Stomach (tissue), 9 donors: ENCODE data around the gene SLC22A12. TPM values are rescaled to one million over a fixed set of nuclear protein-coding genes. Genes with fewer than 3 reads are reported as not detected.

Experiments
- DNase-seq, 2 donors: peaks; one replicate each; pipeline versions ENCODE4 v3.0.0 to v3.0.0-alpha.2; 2013 to 2019
- H3K27ac ChIP-seq, 5 donors: fragments of 200-600 bp in 4 of 5; sonication (generic) in 4 of 5; one replicate each; pipeline ENCODE4 v1.5.1; 2013 to 2019; ENCODE audit warnings: mild to moderate bottlenecking in 1 of 5, moderate library complexity in 1 of 5
- H3K27me3 ChIP-seq, 3 donors: fragments of 200-600 bp; sonication (generic); one replicate each; pipeline ENCODE4 v1.5.1; 2017 to 2019; ENCODE audit warnings: mixed run types in 1 of 3
- H3K36me3 ChIP-seq, 4 donors: fragments of 200-600 bp; sonication (generic); 1 replicate in 3 of 4; 2 replicates in 1 of 4; pipeline ENCODE4 v1.5.1; 2016 to 2019
- H3K4me1 ChIP-seq, 4 donors: fragments of 200-600 bp; sonication (generic); one replicate each; pipeline ENCODE4 v1.5.1; 2016 to 2019
- H3K4me3 ChIP-seq, 4 donors: fragments of 200-600 bp; sonication (generic) in 3 of 4; one replicate each; pipeline ENCODE4 v1.5.1; 2016 to 2019; ENCODE audit warnings: mild to moderate bottlenecking in 1 of 4
- H3K9me3 ChIP-seq, 4 donors: fragments of 200-600 bp; sonication (generic); one replicate each; pipeline ENCODE4 v1.5.1; 2016 to 2019
- CTCF ChIP-seq, 7 experiments: fragments of 450-650 bp in 4 of 7; fragments of 200-600 bp in 3 of 7; sonication (generic) in 3 of 7; IDR thresholded peaks; one replicate each; pipeline ENCODE4 v1.5.1; 2016 to 2019; ENCODE audit warnings: antibody characterized with exemption in 7 of 7, control low read depth in 2 of 7, mild to moderate bottlenecking in 1 of 7
- EP300 ChIP-seq: sonication (generic); formaldehyde crosslinking; IDR thresholded peaks from one replicate; pipeline ENCODE4 v1.6.1; 2017; ENCODE audit warnings: antibody characterized with exemption
- POLR2A ChIP-seq, 4 donors: fragments of 450-650 bp; IDR thresholded peaks; one replicate each; pipeline ENCODE4 v1.6.1; 2016; ENCODE audit warnings: antibody characterized with exemption in 4 of 4, control low read depth in 2 of 4, mild to moderate bottlenecking in 1 of 4, moderate library complexity in 1 of 4
- POLR2AphosphoS5 ChIP-seq, 3 donors: sonication (generic); formaldehyde crosslinking; IDR thresholded peaks; one replicate each; pipeline ENCODE4 v1.6.1; 2016; ENCODE audit warnings: antibody characterized with exemption in 3 of 3
- whole genome bisulfite sequencing, 5 donors: extraction: QIAGEN DNeasy Blood & Tissue Kit in 3 of 5; methylation state at CpG; one replicate each; pipeline versions ENCODE4 v1.1.5 to v1.1.7; 2013 to 2018; 5-methylcytosine and 5-hydroxymethylcytosine counted together
- intact Hi-C: fragments of 100-400 bp; cut with DNase I; formaldehyde crosslinking; loops from one replicate; pipeline ENCODE4 v1.15.1; 2023; ENCODE audit warnings: low total_unique reads
- polyA plus RNA-seq, 3 donors: library from polyadenylated mRNA; stranded (reverse); fragments of 200-250 nt; gene quantifications; one replicate each; pipeline ENCODE4 v1.2.3, GENCODE V29; 2013
- total RNA-seq, 5 donors: library from RNA; depleted of rRNA; stranded (reverse); fragments of >200 nt; gene quantifications; one replicate each; pipeline versions ENCODE4 v1.1.0 to v1.2.3, GENCODE V29; 2014 to 2016
- donor health status: healthy with polysubstance abuse.
- donor health status: Bipolar disorder and iron deficiency.
- donor health status: healthy.

The SLC22A12 gene
- total and polyA plus RNA-seq, 8 donors, result not detected

GRCh38 chr11:64561984-64562722 is 28.9 kb upstream of the SLC22A12 start:
- no peak overlapping the region for H3K4me3 ChIP-seq
- no peaks in the 10 kb centered on the region for H3K9me3 ChIP-seq
- intact Hi-C loops, result no loop called here
- H3K4me1 ChIP-seq, result peaks cover 0 to 9% (median 0%) of the 10 kb centered on the region in 4 donors
- H3K27ac ChIP-seq, result no peak overlapping the region
- no peaks in the 10 kb centered on the region for H3K36me3 ChIP-seq
- WGBS, 5 donors, result 86 to 92% (median 90%) methylated on average over 27 to 29 of the region's 29 CpGs
- peaks cover 0 to 30% (median 0%) of the 10 kb centered on the region in 3 donors for H3K27me3 ChIP-seq
- TF ChIP-seq POLR2A (IDR thresholded peaks at IDR 0.05) (no peak), POLR2AphosphoS5 (IDR thresholded peaks at IDR 0.05) (no peak), CTCF (IDR thresholded peaks at IDR 0.05) (no peak), EP300 (no peak)
- DNase-seq, result no peak

- WGBS, 5 donors, result 88 to 94% (median 91%) methylated on average over 15 of the region's 15 CpGs
- no peaks in the 10 kb centered on the region for H3K36me3 ChIP-seq
- H3K4me1 ChIP-seq, result peaks cover 0 to 9% (median 0%) of the 10 kb centered on the region in 4 donors
- no peak overlapping the region for H3K27ac ChIP-seq
- H3K9me3 ChIP-seq, result no peaks in the 10 kb centered on the region
- H3K27me3 ChIP-seq, result peaks cover 0 to 30% (median 0%) of the 10 kb centered on the region in 3 donors
- TF ChIP-seq EP300, result no peak
- intact Hi-C loops, result no loop called here
- H3K4me3 ChIP-seq, result no peak overlapping the region
- no peak for DNase-seq
Measured at GRCh38 chr11:64562723-64563351, 28.2 kb upstream of the SLC22A12 start.

- peaks cover 0 to 9% (median 0%) of the 10 kb centered on the region in 4 donors for H3K4me1 ChIP-seq
- no peaks in the 10 kb centered on the region for H3K36me3 ChIP-seq
- H3K27me3 ChIP-seq, result peaks cover 0 to 23% (median 0%) of the 10 kb centered on the region in 3 donors
- H3K4me3 ChIP-seq, result no peak overlapping the region
- H3K9me3 ChIP-seq, result no peaks in the 10 kb centered on the region
- DNase-seq, result no peak
- TF ChIP-seq CTCF (IDR thresholded peaks at IDR 0.05) (no peak), POLR2A (IDR thresholded peaks at IDR 0.05) (no peak), EP300 (no peak), POLR2AphosphoS5 (IDR thresholded peaks at IDR 0.05) (no peak)
- WGBS, 5 donors, result 83 to 96% (median 87%) methylated on average over 5 to 12 of the region's 12 CpGs
- intact Hi-C loops, result no loop called here
- H3K27ac ChIP-seq, result no peak overlapping the region
Measured at GRCh38 chr11:64563966-64564365, 27.1 kb upstream of the SLC22A12 start.

- peaks cover 0 to 19% (median 0%) of the 10 kb centered on the region in 3 donors for H3K27me3 ChIP-seq
- intact Hi-C loops, result no loop called here
- 86 to 96% (median 92%) methylated on average over 7 of the region's 7 CpGs for WGBS, 5 donors
- no peaks in the 10 kb centered on the region for H3K9me3 ChIP-seq
- H3K36me3 ChIP-seq, result no peaks in the 10 kb centered on the region
- H3K4me1 ChIP-seq, result peaks cover 0 to 9% (median 0%) of the 10 kb centered on the region in 4 donors
- no peak overlapping the region for H3K4me3 ChIP-seq
- H3K27ac ChIP-seq, result no peak overlapping the region
- DNase-seq, result no peak
- TF ChIP-seq CTCF (IDR thresholded peaks at IDR 0.05) (no peak), EP300 (no peak)
Measured at GRCh38 chr11:64564419-64564818, 26.6 kb upstream of the SLC22A12 start.
